SIG-M5 treated with dmso at 0.1 percent for 504 hours (cell line): Measurements from ENCODE around the gene COL4A2.
"Not testable (repeated sequence)": the region's sequence is repeated elsewhere in the genome, so short reads cannot be mapped to it uniquely, and the experiment has no call there.

Experiments used
- DNase-seq: peaks from one replicate; lab custom pipeline; 2025; ENCODE audit not compliant: unreplicated experiment; lab: John Stamatoyannopoulos, UW

COL4A2 gene

GRCh38 chr13:110319774-110320509 is 12.9 kb downstream of the COL4A2 start:
- no peak for DNase-seq

- DNase-seq: no peak
These were observed 13.6 kb downstream of the COL4A2 start for GRCh38 chr13:110320645-110321044.

GRCh38 chr13:110321573-110321972 is 14.5 kb downstream of the COL4A2 start:
- DNase-seq: not testable (repeated sequence)

- no peak for DNase-seq
These were observed 15.2 kb downstream of the COL4A2 start for GRCh38 chr13:110322126-110322827.

GRCh38 chr13:110322828-110323171 is 15.7 kb downstream of the COL4A2 start:
- no peak for DNase-seq

GRCh38 chr13:110323172-110323891 is 16.2 kb downstream of the COL4A2 start:
- no peak for DNase-seq

GRCh38 chr13:110324026-110324749 is 17.1 kb downstream of the COL4A2 start:
- no peak for DNase-seq

GRCh38 chr13:110326263-110326904 is 19.3 kb downstream of the COL4A2 start:
- no peak for DNase-seq

- no peak for DNase-seq
These were observed 20.1 kb downstream of the COL4A2 start for GRCh38 chr13:110327051-110327721.

- DNase-seq: no peak
These were observed 21.5 kb downstream of the COL4A2 start for GRCh38 chr13:110328573-110328972.

- DNase-seq: no peak
These were observed 22.2 kb downstream of the COL4A2 start for GRCh38 chr13:110329258-110329657.

GRCh38 chr13:110329798-110330461 is 22.8 kb downstream of the COL4A2 start:
- no peak for DNase-seq

GRCh38 chr13:110330491-110331011 is 23.5 kb downstream of the COL4A2 start:
- no peak for DNase-seq

GRCh38 chr13:110331362-110331761 is 24.3 kb downstream of the COL4A2 start:
- DNase-seq: no peak

- no peak for DNase-seq
These were observed 25.7 kb downstream of the COL4A2 start for GRCh38 chr13:110332750-110333149.

- DNase-seq: no peak
These were observed 26.8 kb downstream of the COL4A2 start for GRCh38 chr13:110333837-110334236.

GRCh38 chr13:110334256-110334655 is 27.2 kb downstream of the COL4A2 start:
- DNase-seq: no peak

- DNase-seq: no peak
These were observed 27.9 kb downstream of the COL4A2 start for GRCh38 chr13:110334841-110335490.

GRCh38 chr13:110336108-110336507 is 29.0 kb downstream of the COL4A2 start:
- no peak for DNase-seq
